K562 (cell line): ENCODE measurements around the gene PSD2. TPM values are rescaled to one million over a fixed set of nuclear protein-coding genes. Genes with fewer than 3 reads are reported as not detected.
A peak's percentile ranks its signal among the peaks of the same experiment; 100 is the strongest.

Experiments
- ATAC-seq: fragments of 200-7000 bp; cut with Tn5 transposase; 3 replicates; pipeline ENCODE4 v1.9.1; 2020; ENCODE audit warnings: moderate library complexity
- BruUV-seq: library from RNA; stranded (reverse); fragments of 400-500 nt; replicated peaks from 2 replicates; lab custom pipeline; 2021; lab: Mats Ljungman, UMichigan
- CTCF ChIA-PET: fragments of 300-600 bp; formaldehyde crosslinking; extraction: SDS; loops from one replicate; lab custom pipeline; 2021; ENCODE audit warnings: low intra/inter-chr PET ratio; lab: Yijun Ruan, JAX
- POLR2A ChIA-PET: fragments of 300-600, 350-650 bp; sonication (Branson Sonifier 250); formaldehyde crosslinking; extraction: SDS; loops from one replicate; lab custom pipeline; 2021; ENCODE audit warnings: antibody characterized with exemption, inconsistent platforms; lab: Yijun Ruan, JAX
- DNase-seq, 4 experiments: peaks; one replicate each; pipeline versions ENCODE4 v3.0.0 to v3.0.0-alpha.2; 2011 to 2018; ENCODE audit warnings: low spot score in 3 of 4, mixed read lengths in 3 of 4; ENCODE audit errors: extremely low read depth in 1 of 4
- FAIRE-seq: peaks from 2 replicates; lab custom pipeline; 2011; peaks lifted over from hg19 to GRCh38; lab: Jason Lieb, UNC
- H2AFZ ChIP-seq: 2 replicates; pipeline ENCODE4 v1.6.0; 2011; ENCODE audit warnings: low read depth, low read length, control low read depth, inconsistent platforms
- H3K27ac ChIP-seq: fragments of 200-600 bp; 3 replicates; pipeline ENCODE4 v1.8.0; 2011; ENCODE audit warnings: low read depth, mild to moderate bottlenecking, control low read depth, inconsistent platforms, low read length, moderate library complexity, mixed read lengths; ENCODE audit errors: extremely low read depth
- H3K27me3 ChIP-seq, 2 experiments: fragments of 300-600 bp in 1 of 2; 2 replicates in 1 of 2; 3 replicates in 1 of 2; pipeline versions ENCODE4 v1.6.0 to v1.8.0; 2011; ENCODE audit warnings: inconsistent platforms in 2 of 2, low read length in 2 of 2, mild to moderate bottlenecking in 1 of 2, mixed read lengths in 1 of 2, moderate library complexity in 1 of 2; ENCODE audit not compliant: control insufficient read depth in 2 of 2, insufficient read depth in 2 of 2
- H3K36me3 ChIP-seq: fragments of 300-600 bp; 3 replicates; pipeline ENCODE4 v1.8.0; 2011; ENCODE audit warnings: mild to moderate bottlenecking, low read length, inconsistent platforms; ENCODE audit not compliant: control insufficient read depth, insufficient read depth
- H3K4me1 ChIP-seq, 2 experiments: fragments of 200-600 bp in 1 of 2; replicated peaks in 1 of 2; 2 replicates in 1 of 2; 3 replicates in 1 of 2; pipeline versions ENCODE4 v1.5.1 to v1.8.0; 2011; ENCODE audit warnings: inconsistent platforms in 2 of 2, low read length in 2 of 2, mild to moderate bottlenecking in 1 of 2, mixed read lengths in 1 of 2, moderate library complexity in 1 of 2; ENCODE audit not compliant: control insufficient read depth in 2 of 2, insufficient read depth in 2 of 2
- H3K4me2 ChIP-seq: 2 replicates; pipeline ENCODE4 v1.6.1; 2011; ENCODE audit warnings: low read length, control low read depth, inconsistent platforms, mixed read lengths; ENCODE audit not compliant: insufficient read depth
- H3K4me3 ChIP-seq: fragments of 200-600 bp; sonication (generic), shearing (Covaris generic); 2 replicates; pipeline ENCODE4 v1.5.1; 2016; ENCODE audit warnings: control low read depth, inconsistent platforms
- H3K79me2 ChIP-seq: fragments of 200-600 bp; 3 replicates; pipeline ENCODE4 v1.8.0; 2011; ENCODE audit warnings: low read length, inconsistent platforms; ENCODE audit not compliant: control insufficient read depth, insufficient read depth
- H3K9ac ChIP-seq, 2 experiments: 2 replicates each; pipeline versions ENCODE4 v1.6.0 to v1.6.1; 2011; ENCODE audit warnings: low read depth in 2 of 2, low read length in 2 of 2, control low read depth in 1 of 2, inconsistent platforms in 1 of 2, mild to moderate bottlenecking in 1 of 2, mixed read lengths in 1 of 2; ENCODE audit not compliant: insufficient read depth in 1 of 2
- H3K9me1 ChIP-seq: one replicate; pipeline ENCODE4 v1.6.0; 2011; ENCODE audit warnings: inconsistent platforms, mild to moderate bottlenecking, low read length, moderate library complexity; ENCODE audit not compliant: control insufficient read depth, insufficient read depth
- H3K9me3 ChIP-seq: replicated peaks from 2 replicates; pipeline ENCODE4 v1.5.1; 2011; ENCODE audit warnings: low read depth, low read length, inconsistent platforms; ENCODE audit not compliant: control insufficient read depth, insufficient read depth
- H4K20me1 ChIP-seq: replicated peaks from 2 replicates; pipeline ENCODE4 v1.6.1; 2011; ENCODE audit warnings: low read length, inconsistent platforms, mixed read lengths; ENCODE audit not compliant: control insufficient read depth, insufficient read depth
- NFIC ChIP-seq: fragments of 450-650 bp; IDR thresholded peaks from 2 replicates; pipeline ENCODE4 v1.6.1; 2017; ENCODE audit warnings: mild to moderate bottlenecking, inconsistent platforms
- SMARCA5 ChIP-seq: fragments of 450-650 bp; IDR thresholded peaks from 2 replicates; pipeline ENCODE4 v1.6.1; 2016
- THAP7 ChIP-seq: fragments of 250-450 bp; sonication (Bioruptor Pico); IDR thresholded peaks from 2 replicates; pipeline ENCODE4 v1.5.0; 2021
- WGBS: fragments of 100-300 bp; shearing (Covaris generic); methylation state at CpG from one replicate; pipeline ENCODE4 v1.1.6; 2016; ENCODE audit warnings: low coverage, mixed read lengths; ENCODE audit not compliant: insufficient coverage; ENCODE audit errors: missing lambda C conversion rate; 5-methylcytosine and 5-hydroxymethylcytosine counted together
- in situ Hi-C: fragments of 300-500 bp; cut with MboI; formaldehyde crosslinking; loops from 4 replicates; pipeline ENCODE4 v1.15.0; 2018; ENCODE audit warnings: inconsistent platforms, mixed read lengths
- intact Hi-C: fragments of 100-400 bp; cut with micrococcal nuclease; formaldehyde crosslinking; loops from 2 replicates; pipeline ENCODE4 v1.14.2; 2022
- polyA plus RNA-seq, 8 experiments: library from polyadenylated mRNA; depleted of rRNA in 4 of 8; stranded (reverse) in 5 of 8; unstranded in 3 of 8; fragments of >200 nt; fragmentation: Nextera tagmentation in 2 of 8; fragmentation: Illumina TruSeq in 1 of 8; extraction: Ambion mirVana in 2 of 8; extraction: Trizol in 1 of 8; gene quantifications; 2 replicates each; pipeline versions ENCODE4 v1.2.1 to v1.2.3, GENCODE V29; 2011 to 2014; ENCODE audit warnings: inconsistent platforms in 1 of 8, missing spikeins in 1 of 8
- total RNA-seq, 7 experiments: library from RNA; depleted of rRNA in 6 of 7; stranded (reverse); fragments of >200 nt in 6 of 7; fragmentation: Illumina TruSeq in 2 of 7; extraction: Trizol in 2 of 7; gene quantifications; 2 replicates each; pipeline versions ENCODE4 v1.2.1 to v1.2.3, GENCODE V29; 2011 to 2021; ENCODE audit warnings: low replicate concordance in 1 of 7
- TF ChIP-seq, protein P1 (sequence below): fragments of 250-450 bp; sonication (Bioruptor Pico); IDR thresholded peaks from 2 replicates; pipeline ENCODE4 v1.5.0; 2020; ENCODE audit warnings: mild to moderate bottlenecking

Gene PSD2
- total and polyA plus RNA-seq, 9 of the 15 experiments (the other 6 are each of a cell fraction or from before 2014, with no cell fraction given): 0.01 to 0.09 (median 0.04) TPM; not detected in 4

GRCh38 chr5:139850423-139851016 is 54.9 kb downstream of the PSD2 start:
- no peak overlapping the region for H3K4me2 ChIP-seq
- in situ Hi-C loops: loop anchor here (10.0 kb wide), 1 partner anchor 216 kb away; no protein-coding TSS in a partner anchor
- no peaks in the 10 kb centered on the region for H3K9me3 ChIP-seq
- intact Hi-C loops: no loop called here
- 0% methylated on average over 3 of the region's 3 CpGs for WGBS
- ATAC-seq (no peak), DNase-seq (no peak), FAIRE-seq (no peak)
- H3K4me1 ChIP-seq: peaks cover 0 to 9% of the 10 kb centered on the region in 2 experiments; a peak in 2 of 5 replicates
- H3K9me1 ChIP-seq: no peaks in the 10 kb centered on the region
- H2AFZ ChIP-seq: no peak overlapping the region
- no peaks in the 10 kb centered on the region for H3K36me3 ChIP-seq
- peaks cover 40 to 71% of the 10 kb centered on the region in 2 experiments for H3K27me3 ChIP-seq
- no TSS peak for BruUV-seq
- ChIA-PET POLR2A (interaction anchor here (0.6 to 0.7 kb wide), 2 partner anchors 206 to 697 kb away, joined by 3 read pairs; no protein-coding TSS in a partner anchor), CTCF (no interaction called here)
- H3K79me2 ChIP-seq: no peaks in the 10 kb centered on the region
- no peak overlapping the region for H3K9ac ChIP-seq
- no peak overlapping the region for H3K27ac ChIP-seq
- H4K20me1 ChIP-seq: peaks cover 18% of the 10 kb centered on the region
- no peak overlapping the region for H3K4me3 ChIP-seq
- TF ChIP-seq, protein P1, sequence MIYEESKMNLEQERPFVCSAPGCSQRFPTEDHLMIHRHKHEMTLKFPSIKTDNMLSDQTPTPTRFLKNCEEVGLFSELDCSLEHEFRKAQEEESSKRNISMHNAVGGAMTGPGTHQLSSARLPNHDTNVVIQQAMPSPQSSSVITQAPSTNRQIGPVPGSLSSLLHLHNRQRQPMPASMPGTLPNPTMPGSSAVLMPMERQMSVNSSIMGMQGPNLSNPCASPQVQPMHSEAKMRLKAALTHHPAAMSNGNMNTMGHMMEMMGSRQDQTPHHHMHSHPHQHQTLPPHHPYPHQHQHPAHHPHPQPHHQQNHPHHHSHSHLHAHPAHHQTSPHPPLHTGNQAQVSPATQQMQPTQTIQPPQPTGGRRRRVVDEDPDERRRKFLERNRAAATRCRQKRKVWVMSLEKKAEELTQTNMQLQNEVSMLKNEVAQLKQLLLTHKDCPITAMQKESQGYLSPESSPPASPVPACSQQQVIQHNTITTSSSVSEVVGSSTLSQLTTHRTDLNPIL: no peak
- TF ChIP-seq NFIC: 0 out of 2 replicates have a peak, but pooled peaks have one; percentile 22
- no peak for TF ChIP-seq SMARCA5

- FAIRE-seq: no peak
- intact Hi-C loops: no loop called here
Observed at GRCh38 chr5:139851558-139851957, 56.0 kb downstream of the PSD2 start.

More at GRCh38 chr5:139851558-139851957, 56.0 kb downstream of the PSD2 start:
- H3K9me3 ChIP-seq: no peaks in the 10 kb centered on the region
- H3K4me1 ChIP-seq: peaks cover 0 to 9% of the 10 kb centered on the region in 2 experiments; a peak in 2 of 5 replicates
- DNase-seq (no peak), ATAC-seq (no peak)
- peaks cover 18% of the 10 kb centered on the region for H4K20me1 ChIP-seq
- no peak overlapping the region for H3K4me2 ChIP-seq
- no peaks in the 10 kb centered on the region for H3K79me2 ChIP-seq
- H3K27ac ChIP-seq: no peak overlapping the region
- BruUV-seq: no TSS peak
- H3K36me3 ChIP-seq: no peaks in the 10 kb centered on the region
- H3K4me3 ChIP-seq: no peak overlapping the region
- no peaks in the 10 kb centered on the region for H3K9me1 ChIP-seq
- no peak overlapping the region for H2AFZ ChIP-seq
- peaks cover 31 to 71% of the 10 kb centered on the region in 2 experiments for H3K27me3 ChIP-seq
- ChIA-PET CTCF (no interaction called here), POLR2A (no interaction called here)
- in situ Hi-C loops: loop anchor here (10.0 kb wide), 1 partner anchor 217 kb away; no protein-coding TSS in a partner anchor
- TF ChIP-seq THAP7: no peak
- no peak overlapping the region for H3K9ac ChIP-seq
- 1% methylated on average over 19 of the region's 19 CpGs for WGBS
